Osteoblast (primary cell): ENCODE results near the gene CFI. TPM values are rescaled to one million over a fixed set of nuclear protein-coding genes. Genes with fewer than 3 reads are reported as not detected.

Experiments
- DNase-seq: peaks from one replicate; pipeline ENCODE4 v3.0.0; 2011; ENCODE audit warnings: low spot score, mixed read lengths; ENCODE audit not compliant: insufficient read length; ENCODE audit errors: missing footprints
- H2AFZ ChIP-seq: 2 replicates; pipeline ENCODE4 v1.6.0; 2011; ENCODE audit warnings: mild to moderate bottlenecking, low read length
- H3K27ac ChIP-seq: 2 replicates; pipeline ENCODE4 v1.5.1; 2011; ENCODE audit warnings: mild to moderate bottlenecking, low read depth, low read length, moderate library complexity
- H3K27me3 ChIP-seq: 2 replicates; pipeline ENCODE4 v1.6.0; 2012; ENCODE audit warnings: mild to moderate bottlenecking, control low read depth, inconsistent platforms, low read length, moderate library complexity; ENCODE audit not compliant: insufficient read depth
- H3K36me3 ChIP-seq: 2 replicates; pipeline ENCODE4 v1.5.1; 2011; ENCODE audit warnings: mild to moderate bottlenecking, low read length, control low read depth, moderate library complexity; ENCODE audit not compliant: insufficient read depth
- H3K4me1 ChIP-seq: 2 replicates; pipeline ENCODE4 v1.5.1; 2011; ENCODE audit warnings: mild to moderate bottlenecking, low read length, control low read depth, moderate library complexity; ENCODE audit not compliant: insufficient read depth
- H3K4me2 ChIP-seq: 2 replicates; pipeline ENCODE4 v1.6.0; 2011; ENCODE audit warnings: mild to moderate bottlenecking, low read length; ENCODE audit not compliant: insufficient read depth
- H3K4me3 ChIP-seq: fragments of 200-600 bp; sonication (generic); 3 replicates; pipeline ENCODE4 v1.5.1; 2012; ENCODE audit warnings: mild to moderate bottlenecking, low read length, inconsistent platforms; ENCODE audit not compliant: insufficient read depth
- H3K79me2 ChIP-seq: 2 replicates; pipeline ENCODE4 v1.6.0; 2012; ENCODE audit warnings: mild to moderate bottlenecking, low read length, control low read depth, inconsistent platforms; ENCODE audit not compliant: insufficient read depth
- H3K9me3 ChIP-seq: 2 replicates; pipeline ENCODE4 v1.5.1; 2011; ENCODE audit warnings: low read depth, low read length, control low read depth
- H4K20me1 ChIP-seq: 2 replicates; pipeline ENCODE4 v1.6.0; 2012; ENCODE audit warnings: mild to moderate bottlenecking, low read length, control low read depth; ENCODE audit not compliant: insufficient read depth
- CTCF ChIP-seq: IDR thresholded peaks from 2 replicates; pipeline ENCODE4 v1.5.1; 2011; ENCODE audit warnings: mild to moderate bottlenecking, low read depth, low read length, moderate library complexity; ENCODE audit errors: extremely low read depth
- total RNA-seq: library from RNA; depleted of rRNA; stranded (reverse); fragments of >200 nt; gene quantifications from 2 replicates; pipeline ENCODE4 v1.2.3, GENCODE V29; 2012

CFI gene
- total RNA-seq, 1 donor = 27.9 TPM

DNA sequence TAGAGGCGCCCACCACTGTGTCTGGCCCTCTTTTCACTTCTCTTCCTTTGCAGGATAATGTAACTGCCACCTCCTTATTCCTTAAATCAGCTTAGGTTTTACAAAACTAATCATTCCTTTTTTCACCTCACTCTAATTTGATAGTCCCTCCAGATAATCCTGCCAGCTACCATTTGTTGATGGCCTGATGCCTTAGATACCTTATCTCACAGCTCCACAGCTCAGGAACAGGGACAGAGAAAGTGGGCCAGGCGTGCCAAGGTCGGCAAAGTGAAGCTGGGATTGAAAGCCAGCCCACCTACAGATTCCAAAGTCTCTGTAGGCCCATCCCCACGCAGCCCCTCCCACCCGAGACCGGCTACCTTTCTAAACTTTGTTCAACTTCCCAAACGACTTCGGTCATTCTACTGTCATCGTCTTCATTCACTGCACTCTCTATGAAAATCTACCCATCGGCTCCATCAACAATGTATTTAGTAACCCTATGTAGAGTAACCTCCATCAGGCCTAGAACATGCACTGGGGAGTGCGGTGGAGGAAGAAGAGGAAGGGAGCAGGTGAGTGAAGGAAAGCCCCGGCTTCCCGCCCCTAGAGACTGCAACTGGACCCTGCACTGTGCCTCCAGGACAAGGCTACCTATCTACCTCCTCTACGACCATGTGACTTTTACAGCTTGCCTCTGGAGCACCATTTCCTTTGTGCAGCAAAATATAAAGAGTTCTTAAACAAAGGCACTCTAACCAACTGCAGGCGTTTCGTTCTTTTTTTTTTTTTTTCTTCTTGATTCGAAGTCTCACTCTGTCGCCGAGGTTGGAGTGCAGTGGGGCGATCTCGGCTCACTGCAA is 100.0 kb downstream of the CFI start:
- no peaks in the 10 kb centered on the region for H3K9me3 ChIP-seq
- H3K27me3 ChIP-seq = no peaks in the 10 kb centered on the region
- peak overlapping the region; percentile 59 for H2AFZ ChIP-seq
- peak; percentile 65 for DNase-seq
- H3K79me2 ChIP-seq = peaks cover 22% of the 10 kb centered on the region
- H3K36me3 ChIP-seq = no peaks in the 10 kb centered on the region
- H3K4me3 ChIP-seq = peak overlapping the region; percentile 88
- H3K4me1 ChIP-seq = peaks cover 6% of the 10 kb centered on the region
- H3K27ac ChIP-seq = peak overlapping the region; percentile 47
- TF ChIP-seq CTCF = no peak
- peak overlapping the region; percentile 81 for H3K4me2 ChIP-seq
- no peaks in the 10 kb centered on the region for H4K20me1 ChIP-seq

DNA sequence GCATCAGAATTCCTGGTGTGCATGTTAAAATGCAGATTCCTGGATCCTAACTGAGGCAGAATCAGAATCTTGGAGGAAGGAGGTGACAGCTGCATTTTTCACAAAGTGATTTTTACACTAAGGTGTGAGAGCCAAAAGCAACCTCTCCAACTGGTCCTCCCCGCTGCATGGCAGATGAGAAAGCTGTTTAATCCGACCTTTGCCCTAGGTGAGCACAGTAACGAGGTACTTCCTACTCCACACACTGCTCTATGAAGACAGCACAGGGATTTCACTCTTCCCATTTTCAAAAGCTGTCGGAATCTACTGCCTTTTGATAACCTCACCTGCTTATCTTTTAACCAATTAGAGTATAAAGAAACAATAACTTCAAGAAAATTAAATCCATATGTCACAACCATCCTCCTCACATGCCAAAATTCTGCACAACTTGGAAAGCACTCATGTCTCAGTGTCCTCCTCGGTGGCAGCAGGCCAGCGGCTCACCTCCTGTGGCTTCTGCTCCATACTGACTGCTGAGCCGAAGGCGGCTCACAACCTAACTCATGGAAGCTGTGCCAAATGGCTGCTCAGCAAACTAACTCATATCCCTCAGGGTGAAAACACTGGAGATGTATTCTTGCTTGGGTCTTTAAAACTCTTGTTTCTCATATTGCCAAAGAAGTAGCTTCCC is 102.1 kb downstream of the CFI start:
- Histone ChIP-seq H3K4me3 (no peak overlapping the region), H4K20me1 (no peaks in the 10 kb centered on the region), H3K27ac (no peak overlapping the region), H3K36me3 (no peaks in the 10 kb centered on the region), H2AFZ (no peak overlapping the region), H3K4me2 (no peak overlapping the region), H3K27me3 (no peaks in the 10 kb centered on the region), H3K79me2 (peaks cover 22% of the 10 kb centered on the region), H3K9me3 (no peaks in the 10 kb centered on the region), H3K4me1 (peaks cover 6% of the 10 kb centered on the region)
- DNase-seq = no peak
- TF ChIP-seq CTCF = no peak

DNA sequence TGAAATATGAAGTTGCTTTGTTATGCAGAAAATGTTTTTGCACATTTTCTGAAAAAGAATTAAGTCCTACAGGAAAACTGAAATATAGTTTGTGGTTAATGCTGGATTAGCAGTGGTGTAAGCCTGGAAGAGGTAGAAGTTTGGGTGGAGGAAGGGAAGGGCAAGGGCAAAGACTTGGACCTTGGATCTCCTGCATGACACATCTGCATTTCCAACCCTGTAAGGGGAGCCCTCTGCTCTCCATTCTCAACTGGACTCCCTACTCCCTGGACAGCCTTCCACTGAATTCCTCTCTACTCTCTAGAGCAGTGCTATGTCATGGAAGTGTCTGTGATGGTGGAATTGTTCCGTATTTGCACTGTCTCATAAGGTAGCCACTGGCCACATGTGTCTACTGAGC is 103.1 kb downstream of the CFI start:
- Histone ChIP-seq H3K4me2 (no peak overlapping the region), H3K79me2 (peaks cover 22% of the 10 kb centered on the region), H3K4me1 (peaks cover 6% of the 10 kb centered on the region), H3K27me3 (no peaks in the 10 kb centered on the region), H3K27ac (no peak overlapping the region), H2AFZ (no peak overlapping the region), H3K36me3 (peaks cover 8% of the 10 kb centered on the region), H3K9me3 (no peaks in the 10 kb centered on the region), H3K4me3 (no peak overlapping the region), H4K20me1 (no peaks in the 10 kb centered on the region)
- no peak for TF ChIP-seq CTCF
- DNase-seq = no peak

GRCh38 chr4:109691411-109691920 is 110.3 kb downstream of the CFI start:
- Histone ChIP-seq H3K4me2 (no peak overlapping the region), H3K36me3 (peaks cover 25% of the 10 kb centered on the region), H4K20me1 (no peaks in the 10 kb centered on the region), H3K79me2 (no peaks in the 10 kb centered on the region), H3K4me1 (no peaks in the 10 kb centered on the region), H3K4me3 (no peak overlapping the region), H3K27ac (no peak overlapping the region), H3K27me3 (no peaks in the 10 kb centered on the region), H2AFZ (no peak overlapping the region), H3K9me3 (no peaks in the 10 kb centered on the region)
- TF ChIP-seq CTCF = no peak
- no peak for DNase-seq
